PC-9 (cell line): ENCODE data around the gene CLASRP. TPM values are rescaled to one million over a fixed set of nuclear protein-coding genes. Genes with fewer than 3 reads are reported as not detected.

ENCODE experiments used
- BruUV-seq: library from RNA; stranded (reverse); fragments of 400-500 nt; replicated peaks from 2 replicates; lab custom pipeline; 2021; lab: Mats Ljungman, UMichigan
- CTCF ChIA-PET: fragments of 300-600 bp; sonication (Branson Sonifier 250); formaldehyde crosslinking; loops from one replicate; lab custom pipeline; 2022; ENCODE audit warnings: antibody characterized with exemption; lab: Charles Lee
- POLR2A ChIA-PET: fragments of 300-600 bp; sonication (Branson Sonifier 250); formaldehyde crosslinking; loops from one replicate; lab custom pipeline; 2022; ENCODE audit warnings: antibody characterized with exemption; ENCODE audit not compliant: unreplicated experiment; lab: Charles Lee
- DNase-seq, 2 experiments: peaks; one replicate each; pipeline versions ENCODE4 v3.0.0 to v3.0.0-alpha.2; 2015 to 2022; ENCODE audit warnings: mixed read lengths in 1 of 2
- H2AFZ ChIP-seq: fragments of 200-600 bp; sonication (generic); 2 replicates; pipeline ENCODE4 v1.8.1; 2017; ENCODE audit warnings: antibody characterized with exemption
- H3F3A ChIP-seq: fragments of 200-600 bp; sonication (generic); 2 replicates; pipeline ENCODE4 v1.8.1; 2017; ENCODE audit warnings: antibody characterized with exemption, mild to moderate bottlenecking, low read depth; ENCODE audit not compliant: insufficient read depth
- H3K27ac ChIP-seq: fragments of 200-600 bp; sonication (generic); 2 replicates; pipeline ENCODE4 v1.6.1; 2016; ENCODE audit warnings: mixed run types
- H3K27me3 ChIP-seq: fragments of 200-600 bp; sonication (generic); 2 replicates; pipeline ENCODE4 v1.6.1; 2016; ENCODE audit warnings: low read depth, mixed run types; ENCODE audit not compliant: insufficient read depth
- H3K36me3 ChIP-seq: fragments of 200-600 bp; sonication (generic); 2 replicates; pipeline ENCODE4 v1.6.1; 2016; ENCODE audit warnings: low read depth, mixed run types
- H3K4me1 ChIP-seq: fragments of 200-600 bp; sonication (generic); replicated peaks from 2 replicates; pipeline ENCODE4 v1.6.1; 2016; ENCODE audit warnings: mixed run types; ENCODE audit not compliant: insufficient read depth
- H3K4me2 ChIP-seq: fragments of 200-600 bp; sonication (generic); 2 replicates; pipeline ENCODE4 v1.6.1; 2017; ENCODE audit warnings: mixed run types
- H3K4me3 ChIP-seq: fragments of 200-600 bp; sonication (generic); 2 replicates; pipeline ENCODE4 v1.6.1; 2016; ENCODE audit warnings: mixed run types
- H3K79me2 ChIP-seq: fragments of 200-600 bp; sonication (generic); 2 replicates; pipeline ENCODE4 v1.6.1; 2017; ENCODE audit warnings: low read depth, mixed run types
- H3K9me2 ChIP-seq: fragments of 200-600 bp; sonication (generic); 2 replicates; pipeline ENCODE4 v1.8.1; 2017; ENCODE audit warnings: mild to moderate bottlenecking; ENCODE audit not compliant: insufficient read depth
- H3K9me3 ChIP-seq: fragments of 200-600 bp; sonication (generic); 2 replicates; pipeline ENCODE4 v1.8.1; 2016; ENCODE audit warnings: low read depth; ENCODE audit not compliant: insufficient read depth
- H4K20me1 ChIP-seq: fragments of 200-600 bp; sonication (generic); 2 replicates; pipeline ENCODE4 v1.8.1; 2017; ENCODE audit not compliant: insufficient read depth
- EZH2 ChIP-seq: fragments of 200-600 bp; sonication (generic); IDR thresholded peaks from 2 replicates; pipeline ENCODE4 v1.8.0; 2017; ENCODE audit warnings: antibody characterized with exemption, low read depth
- intact Hi-C: fragments of 100-400 bp; cut with micrococcal nuclease; formaldehyde crosslinking; loops from one replicate; pipeline ENCODE4 v1.10.0; 2022; ENCODE audit not compliant: unreplicated experiment
- total RNA-seq: library from RNA; stranded (reverse); gene quantifications from 2 replicates; pipeline ENCODE4 v1.2.3, GENCODE V29; 2021
- TF ChIP-seq, protein P1 (sequence below): fragments of 200-600 bp; sonication (generic); conservative IDR thresholded peaks from 2 replicates; pipeline ENCODE4 v1.6.1; 2017; ENCODE audit warnings: mixed run types, antibody characterized with exemption, mild to moderate bottlenecking, moderate library complexity

Gene CLASRP
- total RNA-seq, 1 experiment from 2014 or later: 76.8 TPM

DNA sequence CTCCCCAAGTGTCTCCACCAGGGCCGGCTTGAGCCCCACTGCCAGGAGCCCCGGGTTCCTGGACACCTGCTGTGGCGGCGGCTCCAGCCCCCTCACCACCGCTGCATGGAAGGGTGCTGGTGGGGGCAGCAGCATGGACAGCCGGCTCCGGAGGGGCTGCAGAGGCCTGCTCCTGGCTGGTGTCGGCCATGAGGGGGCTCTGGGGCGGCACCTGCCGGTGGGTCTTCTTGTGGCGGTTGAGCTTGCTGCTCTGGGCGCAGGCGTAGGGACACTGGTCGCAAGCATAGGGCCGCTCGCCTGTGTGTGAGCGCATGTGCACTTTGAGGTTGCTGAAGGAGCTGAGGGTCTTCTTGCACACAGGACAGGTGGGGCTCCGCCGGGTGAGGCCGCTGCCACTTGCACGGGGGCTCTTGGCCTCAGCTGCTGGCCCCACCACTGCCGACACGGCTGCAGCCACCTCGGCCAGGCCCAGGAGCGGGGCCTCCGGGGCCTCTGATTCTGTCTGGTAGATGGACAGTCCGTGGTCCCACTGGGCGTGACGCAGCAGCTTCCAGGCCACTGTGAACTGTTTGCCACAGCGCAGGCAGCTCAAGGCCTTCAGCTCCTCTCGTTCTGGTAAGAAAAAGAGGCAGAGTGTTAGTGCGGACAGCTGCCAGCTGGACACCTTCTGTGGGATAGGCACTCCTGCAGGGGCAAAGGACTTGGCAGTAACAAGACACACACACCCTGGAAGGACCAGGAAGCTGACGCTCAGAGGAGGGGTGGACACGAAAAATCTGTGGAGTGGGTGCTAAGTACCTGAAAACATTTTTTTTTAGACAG, 33.3 kb downstream of the CLASRP start:
- H3K4me1 ChIP-seq: peaks cover 12% of the 10 kb centered on the region
- no peak overlapping the region for H3K27ac ChIP-seq
- no peaks in the 10 kb centered on the region for H3K9me3 ChIP-seq

GRCh38 chr19:45074744-45075300, 36.0 kb downstream of the CLASRP start:
- H3K4me3 ChIP-seq: peak overlapping the region; percentile 31; the same call in 1 of the 2 replicates
- no TSS peak for BruUV-seq
- DNase-seq: no peak
- CTCF ChIA-PET: interaction anchor here (0.6 to 0.9 kb wide), 4 partner anchors 15 to 79 kb away, joined by 3 to 6 read pairs (median 4); partner anchors contain the start of gene CLASRP
- TF ChIP-seq, protein P1, sequence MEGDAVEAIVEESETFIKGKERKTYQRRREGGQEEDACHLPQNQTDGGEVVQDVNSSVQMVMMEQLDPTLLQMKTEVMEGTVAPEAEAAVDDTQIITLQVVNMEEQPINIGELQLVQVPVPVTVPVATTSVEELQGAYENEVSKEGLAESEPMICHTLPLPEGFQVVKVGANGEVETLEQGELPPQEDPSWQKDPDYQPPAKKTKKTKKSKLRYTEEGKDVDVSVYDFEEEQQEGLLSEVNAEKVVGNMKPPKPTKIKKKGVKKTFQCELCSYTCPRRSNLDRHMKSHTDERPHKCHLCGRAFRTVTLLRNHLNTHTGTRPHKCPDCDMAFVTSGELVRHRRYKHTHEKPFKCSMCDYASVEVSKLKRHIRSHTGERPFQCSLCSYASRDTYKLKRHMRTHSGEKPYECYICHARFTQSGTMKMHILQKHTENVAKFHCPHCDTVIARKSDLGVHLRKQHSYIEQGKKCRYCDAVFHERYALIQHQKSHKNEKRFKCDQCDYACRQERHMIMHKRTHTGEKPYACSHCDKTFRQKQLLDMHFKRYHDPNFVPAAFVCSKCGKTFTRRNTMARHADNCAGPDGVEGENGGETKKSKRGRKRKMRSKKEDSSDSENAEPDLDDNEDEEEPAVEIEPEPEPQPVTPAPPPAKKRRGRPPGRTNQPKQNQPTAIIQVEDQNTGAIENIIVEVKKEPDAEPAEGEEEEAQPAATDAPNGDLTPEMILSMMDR: no peak
- TF ChIP-seq EZH2: no peak
- H3K4me1 ChIP-seq: peaks cover 19% of the 10 kb centered on the region
- no peak overlapping the region for H3K27ac ChIP-seq
- peaks cover 39% of the 10 kb centered on the region for H3F3A ChIP-seq
- H3K79me2 ChIP-seq: peaks cover 7% of the 10 kb centered on the region
- intact Hi-C loops: loop anchor here (5.0 kb wide), 2 partner anchors 47 to 262 kb away; no protein-coding TSS in a partner anchor
- H3K4me2 ChIP-seq: peak overlapping the region; percentile 81
- POLR2A ChIA-PET: interaction anchor here (0.7 kb wide), 1 partner anchor 16 kb away, joined by 6 read pairs; no protein-coding TSS in a partner anchor
- no peaks in the 10 kb centered on the region for H3K9me3 ChIP-seq
- peaks cover 11% of the 10 kb centered on the region for H4K20me1 ChIP-seq
- no peaks in the 10 kb centered on the region for H3K36me3 ChIP-seq
- H2AFZ ChIP-seq: no peak overlapping the region
- no peaks in the 10 kb centered on the region for H3K27me3 ChIP-seq
- no peaks in the 10 kb centered on the region for H3K9me2 ChIP-seq

More for the DNA sequence above, 33.3 kb downstream of the CLASRP start:
- Histone ChIP-seq H2AFZ (no peak overlapping the region), H3K36me3 (no peaks in the 10 kb centered on the region), H3K4me2 (no peak overlapping the region), H3K4me3 (no peak overlapping the region), H3K9me2 (no peaks in the 10 kb centered on the region), H3F3A (peaks cover 41% of the 10 kb centered on the region), H3K27me3 (no peaks in the 10 kb centered on the region), H3K79me2 (no peaks in the 10 kb centered on the region), H4K20me1 (peaks cover 16% of the 10 kb centered on the region)
- ChIA-PET CTCF (no interaction called here), POLR2A (no interaction called here)
- intact Hi-C loops: no loop called here
- TF ChIP-seq, protein P1: no peak
- no peak for TF ChIP-seq EZH2
- DNase-seq: no peak
- no TSS peak for BruUV-seq

- POLR2A ChIA-PET: interaction anchor here (0.7 kb wide), 1 partner anchor 16 kb away, joined by 6 read pairs; no protein-coding TSS in a partner anchor
- peak; percentile 82 to 92 for DNase-seq
Measured at GRCh38 chr19:45075301-45076028, 36.6 kb downstream of the CLASRP start.

More at GRCh38 chr19:45075301-45076028, 36.6 kb downstream of the CLASRP start:
- CTCF ChIA-PET: interaction anchor here (0.6 to 0.9 kb wide), 2 partner anchors 16 to 185 kb away, joined by 4 to 5 read pairs; no protein-coding TSS in a partner anchor
- Histone ChIP-seq H3K36me3 (no peaks in the 10 kb centered on the region), H3K27me3 (no peaks in the 10 kb centered on the region), H2AFZ (peak overlapping the region; percentile 78), H3K79me2 (peaks cover 14% of the 10 kb centered on the region), H3K4me3 (peak overlapping the region; percentile 66), H4K20me1 (peaks cover 17% of the 10 kb centered on the region), H3K4me2 (peak overlapping the region; percentile 81), H3K9me2 (no peaks in the 10 kb centered on the region), H3K27ac (0 out of 2 replicates have a peak overlapping the region, but pooled peaks have one; percentile 17), H3K9me3 (no peaks in the 10 kb centered on the region), H3K4me1 (peaks cover 25% of the 10 kb centered on the region), H3F3A (peaks cover 39% of the 10 kb centered on the region)
- TF ChIP-seq, protein P1: no peak
- no peak for TF ChIP-seq EZH2
- BruUV-seq: no TSS peak
- intact Hi-C loops: loop anchor here (5.0 kb wide), 2 partner anchors 47 to 262 kb away; no protein-coding TSS in a partner anchor
